Endothelial cell of umbilical vein (primary cell): ENCODE data around the gene COLEC11. TPM values are rescaled to one million over a fixed set of nuclear protein-coding genes. Genes with fewer than 3 reads are reported as not detected.

Source experiments
- BruUV-seq: library from RNA; stranded (reverse); fragments of 400-500 nt; replicated peaks from 2 replicates; lab custom pipeline; 2021; lab: Mats Ljungman, UMichigan
- CTCF ChIA-PET: fragments of 300-600, 350-600 bp; sonication (Branson Sonifier 250); formaldehyde crosslinking; loops from one replicate; lab custom pipeline; 2021; ENCODE audit warnings: antibody characterized with exemption, inconsistent platforms; lab: Charles Lee
- POLR2A ChIA-PET: fragments of 300-600, 350-600 bp; sonication (Branson Sonifier 250); formaldehyde crosslinking; loops from one replicate; lab custom pipeline; 2021; ENCODE audit warnings: antibody characterized with exemption, inconsistent platforms; lab: Charles Lee
- DNase-seq: peaks from one replicate; pipeline ENCODE4 v3.0.0-alpha.2; 2011; ENCODE audit warnings: low read depth, low spot score
- FAIRE-seq: peaks from 2 replicates; lab custom pipeline; 2011; peaks lifted over from hg19 to GRCh38; lab: Jason Lieb, UNC
- H2AFZ ChIP-seq: 2 replicates; pipeline ENCODE4 v1.6.0; 2012; ENCODE audit warnings: low read depth, low read length, control low read depth, inconsistent platforms
- H3K27ac ChIP-seq: 2 replicates; pipeline ENCODE4 v1.5.1; 2011; ENCODE audit warnings: low read depth, mild to moderate bottlenecking, control low read depth, low read length, moderate library complexity; ENCODE audit not compliant: insufficient read depth
- H3K27me3 ChIP-seq, 2 experiments: 2 replicates each; pipeline versions ENCODE4 v1.6.0 to v1.6.1; 2011; ENCODE audit warnings: low read length in 2 of 2, mixed read lengths in 1 of 2; ENCODE audit not compliant: control insufficient read depth in 2 of 2, insufficient read depth in 2 of 2
- H3K36me3 ChIP-seq, 2 experiments: 2 replicates in 1 of 2; 3 replicates in 1 of 2; pipeline ENCODE4 v1.5.1; 2011; ENCODE audit warnings: low read length in 2 of 2, mild to moderate bottlenecking in 1 of 2, moderate library complexity in 1 of 2; ENCODE audit not compliant: control insufficient read depth in 2 of 2, insufficient read depth in 2 of 2; ENCODE audit errors: extremely low read depth in 1 of 2
- H3K4me1 ChIP-seq: 3 replicates; pipeline ENCODE4 v1.5.1; 2011; ENCODE audit warnings: mild to moderate bottlenecking, low read length; ENCODE audit not compliant: control insufficient read depth, insufficient read depth; ENCODE audit errors: extremely low read depth
- H3K4me2 ChIP-seq: 2 replicates; pipeline ENCODE4 v1.6.1; 2011; ENCODE audit warnings: low read length, control low read depth, mixed read lengths; ENCODE audit not compliant: insufficient read depth
- H3K4me3 ChIP-seq, 3 experiments: fragments of 200-600 bp in 1 of 3; sonication (generic), shearing (Covaris generic) in 1 of 3; replicated peaks in 1 of 3; 2 replicates each; pipeline ENCODE4 v1.5.1; 2011 to 2016; ENCODE audit warnings: control low read depth in 3 of 3, low read length in 3 of 3, mild to moderate bottlenecking in 2 of 3, inconsistent platforms in 1 of 3, low read depth in 1 of 3, moderate library complexity in 1 of 3; ENCODE audit not compliant: insufficient read depth in 1 of 3
- H3K79me2 ChIP-seq: 2 replicates; pipeline ENCODE4 v1.6.0; 2012; ENCODE audit warnings: low read length, inconsistent platforms; ENCODE audit not compliant: control insufficient read depth, insufficient read depth
- H3K9ac ChIP-seq: replicated peaks from 2 replicates; pipeline ENCODE3; 2011; ENCODE audit warnings: low read length, control low read depth; ENCODE audit not compliant: insufficient read depth; ENCODE audit errors: extremely low read depth
- H3K9me1 ChIP-seq: replicated peaks from 3 replicates; pipeline ENCODE4 v1.6.0; 2011; ENCODE audit warnings: mild to moderate bottlenecking, low read length; ENCODE audit not compliant: control insufficient read depth, insufficient read depth; ENCODE audit errors: extremely low read depth
- H3K9me3 ChIP-seq: replicated peaks from 2 replicates; pipeline ENCODE4 v1.5.1; 2012; ENCODE audit warnings: low read length, inconsistent platforms; ENCODE audit not compliant: control insufficient read depth, insufficient read depth
- H4K20me1 ChIP-seq: replicated peaks from 2 replicates; pipeline ENCODE3; 2011; ENCODE audit warnings: mild to moderate bottlenecking, low read length; ENCODE audit not compliant: control insufficient read depth, insufficient read depth; ENCODE audit errors: extremely low read depth
- CTCF ChIP-seq, 2 donors: IDR thresholded peaks; 1 replicate in 1 of 2; 2 replicates in 1 of 2; pipeline ENCODE4 v1.5.1; 2011; ENCODE audit warnings: low read length in 2 of 2, mild to moderate bottlenecking in 2 of 2, moderate library complexity in 2 of 2, control low read depth in 1 of 2, inconsistent platforms in 1 of 2, low read depth in 1 of 2; ENCODE audit not compliant: insufficient read depth in 1 of 2; ENCODE audit errors: extremely low read depth in 1 of 2
- EZH2 ChIP-seq: IDR thresholded peaks from 2 replicates; pipeline ENCODE4 v1.6.1; 2012; ENCODE audit warnings: borderline replicate concordance, low read depth, mild to moderate bottlenecking, moderate library complexity, low read length, inconsistent platforms; ENCODE audit not compliant: severe bottlenecking
- FOS ChIP-seq: IDR thresholded peaks from 2 replicates; pipeline ENCODE4 v1.6.1; 2011; ENCODE audit warnings: mild to moderate bottlenecking, low read length, moderate library complexity, borderline replicate concordance; ENCODE audit not compliant: insufficient read depth
- GATA2 ChIP-seq: IDR thresholded peaks from 2 replicates; pipeline ENCODE4 v1.7.0; 2011; ENCODE audit warnings: low read depth, mild to moderate bottlenecking, moderate library complexity, mixed read lengths, low read length; ENCODE audit not compliant: insufficient read length, insufficient read depth
- JUN ChIP-seq: IDR thresholded peaks from 2 replicates; pipeline ENCODE4 v1.6.1; 2011; ENCODE audit warnings: borderline replicate concordance, low read depth; ENCODE audit not compliant: insufficient read length, insufficient read depth
- MYC ChIP-seq: IDR thresholded peaks from one replicate; pipeline ENCODE4 v1.6.1; 2011; ENCODE audit warnings: mild to moderate bottlenecking, low read depth, low read length
- POLR2A ChIP-seq: IDR thresholded peaks from 2 replicates; pipeline ENCODE4 v1.6.1; 2012; ENCODE audit warnings: low read depth, mild to moderate bottlenecking, control low read depth, low read length
- POLR2AphosphoS5 ChIP-seq: IDR thresholded peaks from 2 replicates; pipeline ENCODE4 v1.6.1; 2012; ENCODE audit warnings: low read depth, mild to moderate bottlenecking, control low read depth, low read length, moderate library complexity; ENCODE audit not compliant: insufficient read depth
- dilution Hi-C: fragments of 300-500 bp; cut with MboI; formaldehyde crosslinking; loops from one replicate; pipeline ENCODE4 v1.15.0; 2019; ENCODE audit warnings: low sequenced_read_pairs; ENCODE audit not compliant: extremely low pct_ligation_motif_present
- intact Hi-C: fragments of 100-400 bp; cut with micrococcal nuclease; formaldehyde crosslinking; loops from one replicate; pipeline ENCODE4 v1.10.0; 2022
- polyA plus RNA-seq, 4 experiments: library from polyadenylated mRNA; depleted of rRNA in 3 of 4; stranded (reverse) in 3 of 4; unstranded in 1 of 4; fragments of >200 nt; gene quantifications; 2 replicates each; pipeline versions ENCODE4 v1.2.1 to v1.2.3, GENCODE V29; 2011 to 2012; ENCODE audit warnings: missing spikeins in 1 of 4
- total RNA-seq: library from RNA; stranded (reverse); gene quantifications from 2 replicates; pipeline ENCODE4 v1.2.3, GENCODE V29; 2021
- TF ChIP-seq, protein P1 (sequence below): IDR thresholded peaks from 2 replicates; pipeline ENCODE4 v1.6.1; 2011; ENCODE audit not compliant: insufficient read depth, insufficient read length

The COLEC11 gene
- total and polyA plus RNA-seq, 2 donors (not counting 3 experiments of a cell fraction or from before 2014, with no cell fraction given), result 0.15 TPM; not detected in 1

DNA sequence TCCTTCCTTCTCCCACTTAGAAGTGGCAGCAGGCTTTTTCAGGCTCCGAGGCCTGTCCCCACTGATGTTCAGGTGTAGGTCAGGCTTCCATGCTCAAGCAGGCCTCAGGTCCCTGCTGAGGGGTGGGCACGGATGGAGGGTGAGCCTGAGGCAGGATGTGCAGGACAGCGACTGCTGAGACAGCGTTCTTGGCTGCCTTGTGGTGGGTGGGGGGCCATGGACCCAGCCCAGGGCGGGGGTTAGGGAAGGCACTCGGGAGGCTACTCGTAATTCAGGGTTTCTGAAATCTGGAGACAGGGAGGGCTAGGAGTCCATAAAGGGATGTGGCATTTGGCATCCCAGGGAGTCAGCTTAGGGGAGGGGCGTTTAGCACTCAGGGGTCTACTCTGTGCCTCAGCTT is 30.3 kb downstream of the COLEC11 start:
- TF ChIP-seq CTCF (IDR thresholded peaks at IDR 0.05; ENCODE audit: extremely low read depth in 1 of 2, insufficient read depth in 1 of 2, low read depth in 1 of 2, low read length in 2 of 2) (no peak), GATA2 (no peak), POLR2A (no peak), POLR2AphosphoS5 (no peak), JUN (no peak), FOS (no peak), MYC (no peak), EZH2 (no peak)
- TF ChIP-seq, protein P1, sequence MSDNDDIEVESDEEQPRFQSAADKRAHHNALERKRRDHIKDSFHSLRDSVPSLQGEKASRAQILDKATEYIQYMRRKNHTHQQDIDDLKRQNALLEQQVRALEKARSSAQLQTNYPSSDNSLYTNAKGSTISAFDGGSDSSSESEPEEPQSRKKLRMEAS, result no peak
- no TSS peak for BruUV-seq
- Histone ChIP-seq H3K9me3 (no peaks in the 10 kb centered on the region), H3K4me2 (no peak overlapping the region), H3K9ac (no peak overlapping the region), H3K79me2 (no peaks in the 10 kb centered on the region), H3K36me3 (no peaks in the 10 kb centered on the region), H3K4me3 (no peak overlapping the region), H3K27ac (no peak overlapping the region), H2AFZ (no peak overlapping the region), H3K9me1 (no peaks in the 10 kb centered on the region), H4K20me1 (no peaks in the 10 kb centered on the region), H3K27me3 (peaks cover 0 to 2% of the 10 kb centered on the region in 2 experiments), H3K4me1 (no peaks in the 10 kb centered on the region)
- ChIA-PET CTCF (no interaction called here), POLR2A (no interaction called here)
- FAIRE-seq (no peak), DNase-seq (no peak)
- intact Hi-C loops (no loop called here), dilution Hi-C loops (no loop called here)
